HCT116 (cell line): ENCODE results near the gene IL15. TPM values are rescaled to one million over a fixed set of nuclear protein-coding genes. Genes with fewer than 3 reads are reported as not detected.
A peak's percentile ranks its signal among the peaks of the same experiment; 100 is the strongest.

Experiments
- ATAC-seq: fragments of 200-7000 bp; cut with Tn5 transposase; 2 replicates; pipeline ENCODE4 v1.9.1; 2020; ENCODE audit warnings: mild to moderate bottlenecking, moderate library complexity
- BruUV-seq: library from RNA; stranded (reverse); fragments of 400-500 nt; replicated peaks from 2 replicates; lab custom pipeline; 2021; lab: Mats Ljungman, UMichigan
- CTCF ChIA-PET: fragments of 300-600 bp; sonication (Branson Sonifier 250); formaldehyde crosslinking; loops from one replicate; lab custom pipeline; 2021; ENCODE audit warnings: antibody characterized with exemption; lab: Charles Lee
- POLR2A ChIA-PET: fragments of 300-600, 350-600 bp; sonication (Branson Sonifier 250); formaldehyde crosslinking; loops from one replicate; lab custom pipeline; 2021; ENCODE audit warnings: antibody characterized with exemption; lab: Charles Lee
- RAD21 ChIA-PET, 2 experiments: fragments of 300-600 bp; sonication (Branson Sonifier 250); formaldehyde crosslinking; loops; one replicate each; lab custom pipeline; 2023; ENCODE audit warnings: low total read pairs in 2 of 2; ENCODE audit not compliant: uncharacterized antibody in 2 of 2, unreplicated experiment in 2 of 2, low non-redundant PET in 1 of 2; lab: Charles Lee
- DNase-seq: peaks from one replicate; pipeline ENCODE4 v3.0.0-alpha.2; 2010; ENCODE audit warnings: low read depth, low spot score
- H2AFZ ChIP-seq: fragments of 200-600 bp; shearing (Covaris generic), sonication (generic); 2 replicates; pipeline ENCODE4 v1.6.1; 2017; ENCODE audit warnings: low read depth, mixed run types, mixed read lengths, antibody characterized with exemption, low read length; ENCODE audit not compliant: poor library complexity, severe bottlenecking
- H3K27ac ChIP-seq: 2 replicates; pipeline ENCODE4 v1.5.1; 2012; ENCODE audit warnings: low read depth, low read length
- H3K27me3 ChIP-seq: fragments of 200-600 bp; sonication (generic); 2 replicates; pipeline ENCODE4 v1.6.1; 2016; ENCODE audit warnings: mixed run types, low read length, mixed read lengths; ENCODE audit not compliant: insufficient read depth
- H3K36me3 ChIP-seq, 2 experiments: fragments of 200-500 bp in 1 of 2; fragments of 200-600 bp in 1 of 2; sonication (Bioruptor generic) in 1 of 2; sonication (generic) in 1 of 2; 2 replicates each; pipeline versions ENCODE4 v1.5.1 to v1.6.1; 2014 to 2016; ENCODE audit warnings: low read length in 2 of 2, inconsistent platforms in 1 of 2, mixed read lengths in 1 of 2, mixed run types in 1 of 2; ENCODE audit not compliant: insufficient read depth in 2 of 2, control insufficient read depth in 1 of 2
- H3K4me1 ChIP-seq, 2 experiments: fragments of 200-600 bp in 1 of 2; sonication (generic) in 1 of 2; 2 replicates each; pipeline versions ENCODE4 v1.5.1 to v1.6.1; 2012 to 2017; ENCODE audit warnings: low read length in 2 of 2, inconsistent platforms in 1 of 2, mild to moderate bottlenecking in 1 of 2, mixed read lengths in 1 of 2, mixed run types in 1 of 2, moderate library complexity in 1 of 2; ENCODE audit not compliant: insufficient read depth in 2 of 2, control insufficient read depth in 1 of 2
- H3K4me2 ChIP-seq: fragments of 200-600 bp; sonication (generic); 2 replicates; pipeline ENCODE4 v1.6.1; 2017; ENCODE audit warnings: mixed run types, low read length, mixed read lengths
- H3K4me3 ChIP-seq, 2 experiments: fragments of 200-600 bp in 1 of 2; sonication (generic) in 1 of 2; replicated peaks in 1 of 2; 2 replicates each; pipeline ENCODE4 v1.5.1; 2011 to 2016; ENCODE audit warnings: low read length in 2 of 2, control low read depth in 1 of 2, low read depth in 1 of 2, mild to moderate bottlenecking in 1 of 2, mixed read lengths in 1 of 2, mixed run types in 1 of 2
- H3K79me2 ChIP-seq: fragments of 200-600 bp; sonication (generic); 2 replicates; pipeline ENCODE4 v1.6.1; 2017; ENCODE audit warnings: mild to moderate bottlenecking, mixed run types, low read length, moderate library complexity, mixed read lengths; ENCODE audit not compliant: insufficient read depth
- H3K9ac ChIP-seq: fragments of 200-600 bp; sonication (generic); 2 replicates; pipeline ENCODE4 v1.6.1; 2016; ENCODE audit warnings: low read length, mixed read lengths
- H3K9me2 ChIP-seq: fragments of 200-600 bp; sonication (generic), shearing (Covaris generic); 2 replicates; pipeline ENCODE4 v1.6.1; 2017; ENCODE audit warnings: mixed run types, mild to moderate bottlenecking, moderate library complexity; ENCODE audit not compliant: insufficient read depth
- H3K9me3 ChIP-seq, 2 experiments: fragments of 200-500 bp in 1 of 2; fragments of 200-600 bp in 1 of 2; sonication (Bioruptor generic) in 1 of 2; sonication (generic) in 1 of 2; 2 replicates each; pipeline ENCODE4 v1.6.1; 2014 to 2017; ENCODE audit warnings: low read length in 2 of 2, mixed read lengths in 2 of 2, inconsistent platforms in 1 of 2, low read depth in 1 of 2, mild to moderate bottlenecking in 1 of 2, mixed run types in 1 of 2, moderate library complexity in 1 of 2; ENCODE audit not compliant: control insufficient read depth in 1 of 2, insufficient read depth in 1 of 2
- H4K20me1 ChIP-seq: fragments of 200-600 bp; sonication (generic), shearing (Covaris generic); 2 replicates; pipeline ENCODE4 v1.6.1; 2017; ENCODE audit warnings: mixed run types, mild to moderate bottlenecking, moderate library complexity; ENCODE audit not compliant: insufficient read depth
- CBX3 ChIP-seq: IDR thresholded peaks from 2 replicates; pipeline ENCODE4 v1.6.1; 2012; ENCODE audit warnings: low read depth
- CTCF ChIP-seq, 3 experiments: fragments of 200-600 bp in 1 of 3; sonication (generic) in 1 of 3; IDR thresholded peaks in 2 of 3; conservative IDR thresholded peaks in 1 of 3; 2 replicates each; pipeline ENCODE4 v1.5.1; 2012 to 2017; ENCODE audit warnings: low read depth in 2 of 3, low read length in 2 of 3, antibody characterized with exemption in 1 of 3, borderline replicate concordance in 1 of 3, control low read depth in 1 of 3, mild to moderate bottlenecking in 1 of 3, mixed read lengths in 1 of 3, mixed run types in 1 of 3, moderate library complexity in 1 of 3; ENCODE audit not compliant: insufficient read depth in 1 of 3
- EGR1 ChIP-seq: IDR thresholded peaks from 2 replicates; pipeline ENCODE4 v1.6.1; 2012; ENCODE audit warnings: low read depth
- MAX ChIP-seq: IDR thresholded peaks from 2 replicates; pipeline ENCODE4 v1.6.1; 2012
- RAD21 ChIP-seq: IDR thresholded peaks from 2 replicates; pipeline ENCODE4 v1.6.1; 2012; ENCODE audit warnings: low read depth, mild to moderate bottlenecking
- YY1 ChIP-seq: IDR thresholded peaks from 2 replicates; pipeline ENCODE4 v1.6.1; 2011; ENCODE audit warnings: low read length, low read depth, moderate library complexity, mild to moderate bottlenecking; ENCODE audit not compliant: insufficient replicate concordance; ENCODE audit errors: extremely low read depth
- ZFX ChIP-seq: fragments of 450-650 bp; IDR thresholded peaks from 2 replicates; pipeline ENCODE4 v1.6.1; 2017
- intact Hi-C: fragments of 100-400 bp; cut with micrococcal nuclease; formaldehyde crosslinking; loops from 2 replicates; pipeline ENCODE4 v1.10.0; 2022
- total RNA-seq: library from RNA; stranded (reverse); gene quantifications from one replicate; pipeline ENCODE4 v1.2.1, GENCODE V29; 2021; ENCODE audit not compliant: unreplicated experiment

IL15 gene
- total RNA-seq, 1 experiment from 2014 or later: 1.2 TPM

GRCh38 chr4:141711211-141711610 is 74.8 kb downstream of the IL15 start:
- Histone ChIP-seq H3K36me3 (no peaks in the 10 kb centered on the region), H3K4me2 (no peak overlapping the region), H3K27me3 (no peaks in the 10 kb centered on the region), H3K4me3 (no peak overlapping the region), H3K27ac (no peak overlapping the region), H2AFZ (no peak overlapping the region), H3K9me3 (no peaks in the 10 kb centered on the region), H4K20me1 (no peaks in the 10 kb centered on the region), H3K79me2 (no peaks in the 10 kb centered on the region)
- no TSS peak for BruUV-seq
- intact Hi-C loops: loop anchor here (2.0 to 10.0 kb wide), 3 partner anchors 364 to 1134 kb away; partner anchors contain the start of gene INPP4B
- 0 out of 2 replicates have a peak, but pooled peaks have one; percentile 43 for ATAC-seq
- ChIA-PET POLR2A (no interaction called here), RAD21 (interaction anchor here (1.1 to 1.4 kb wide), 2 partner anchors 365 kb away, joined by 3 read pairs; no protein-coding TSS in a partner anchor)
- no peak for DNase-seq
- TF ChIP-seq RAD21 (peak; percentile 58), CBX3 (no peak), CTCF (IDR thresholded peaks at IDR 0.05 in 2 of 3, conservative IDR thresholded peaks at IDR 0.05 in 1 of 3; ENCODE audit: borderline replicate concordance in 1 of 3, insufficient read depth in 1 of 3, low read depth in 2 of 3, low read length in 2 of 3) (peak; percentile 39 to 64 (median 64); a peak in 5 of 6 replicates)
- TF ChIP-seq, all 23 proteins: peak for 2
- Histone ChIP-seq H3K9ac (no peak overlapping the region), H3K4me1 (peaks cover 19 to 21% of the 10 kb centered on the region in 2 experiments), H3K9me2 (no peaks in the 10 kb centered on the region)
- CTCF ChIA-PET: interaction anchor here (0.8 to 2.1 kb wide), 3 partner anchors 8 to 365 kb away, joined by 4 to 16 read pairs (median 5); no protein-coding TSS in a partner anchor

- H3K9ac ChIP-seq: 0 out of 2 replicates have a peak overlapping the region, but pooled peaks have one; percentile 15
- H2AFZ ChIP-seq: peak overlapping the region; percentile 83
- no peaks in the 10 kb centered on the region for H3K9me3 ChIP-seq
- CTCF ChIA-PET: interaction anchor here (1.6 kb wide), 1 partner anchor 10 kb away, joined by 5 read pairs; no protein-coding TSS in a partner anchor
- RAD21 ChIA-PET: no interaction called here
- no peaks in the 10 kb centered on the region for H4K20me1 ChIP-seq
- no peaks in the 10 kb centered on the region for H3K36me3 ChIP-seq
- no TSS peak for BruUV-seq
- peak overlapping the region; percentile 70 for H3K4me2 ChIP-seq
- DNase-seq: no peak
- intact Hi-C loops: loop anchor here (5.0 to 10.0 kb wide), 2 partner anchors 406 to 1132 kb away; partner anchors contain the start of gene INPP4B
- POLR2A ChIA-PET: no interaction called here
- H3K4me3 ChIP-seq: peak overlapping the region in 1 of 2 experiments; percentile 45; a peak in 2 of 4 replicates
- no peaks in the 10 kb centered on the region for H3K27me3 ChIP-seq
- peaks cover 19 to 21% of the 10 kb centered on the region in 2 experiments for H3K4me1 ChIP-seq
- no peaks in the 10 kb centered on the region for H3K79me2 ChIP-seq
- H3K9me2 ChIP-seq: no peaks in the 10 kb centered on the region
- peak overlapping the region; percentile 52; the same call in 1 of the 2 replicates for H3K27ac ChIP-seq
- TF ChIP-seq YY1 (no peak), EGR1 (no peak), MAX (no peak), ZFX (no peak)
- 0 out of 2 replicates have a peak, but pooled peaks have one; percentile 5 for ATAC-seq
Observed at GRCh38 chr4:141713185-141713584, 76.8 kb downstream of the IL15 start.
